Kidney (tissue), 22 donors: ENCODE results near the gene PARP15. TPM values are rescaled to one million over a fixed set of nuclear protein-coding genes. Genes with fewer than 3 reads are reported as not detected.
A peak's percentile ranks its signal among the peaks of the same experiment; 100 is the strongest.

Source experiments
- DNase-seq, 5 donors: peaks; one replicate each; pipeline ENCODE4 v3.0.0-alpha.2; 2013 to 2020
- FAIRE-seq: peaks from 2 replicates; lab custom pipeline; 2012; peaks lifted over from hg19 to GRCh38; lab: Jason Lieb, UNC
- H3K27ac ChIP-seq, 2 donors: one replicate each; pipeline ENCODE4 v1.7.0; 2013; ENCODE audit warnings: low read depth in 2 of 2, low read length in 2 of 2, inconsistent platforms in 1 of 2
- H3K27me3 ChIP-seq: one replicate; pipeline ENCODE4 v1.7.1; 2013; ENCODE audit warnings: low read length, inconsistent platforms; ENCODE audit not compliant: control insufficient read depth, insufficient read depth
- H3K36me3 ChIP-seq, 3 donors: one replicate each; pipeline versions ENCODE4 v1.7.0 to v1.7.1; 2013; ENCODE audit warnings: low read length in 3 of 3, control low read depth in 1 of 3, inconsistent platforms in 1 of 3; ENCODE audit not compliant: insufficient read depth in 3 of 3, control insufficient read depth in 2 of 3
- H3K4me1 ChIP-seq, 3 donors: one replicate each; pipeline versions ENCODE4 v1.7.0 to v1.7.1; 2013; ENCODE audit warnings: low read length in 3 of 3, inconsistent platforms in 1 of 3, low read depth in 1 of 3; ENCODE audit not compliant: control insufficient read depth in 2 of 3, insufficient read depth in 2 of 3
- H3K4me3 ChIP-seq, 3 donors: one replicate each; pipeline versions ENCODE4 v1.7.0 to v1.8.1; 2013; ENCODE audit warnings: low read length in 3 of 3, control low read depth in 1 of 3, inconsistent platforms in 1 of 3
- H3K9ac ChIP-seq, 3 donors: one replicate each; pipeline versions ENCODE4 v1.7.0 to v1.7.1; 2013; ENCODE audit warnings: low read length in 3 of 3, control low read depth in 1 of 3, inconsistent platforms in 1 of 3
- H3K9me3 ChIP-seq, 3 donors: one replicate each; pipeline versions ENCODE4 v1.7.0 to v1.7.1; 2013; ENCODE audit warnings: low read length in 3 of 3, control low read depth in 1 of 3, inconsistent platforms in 1 of 3; ENCODE audit not compliant: control insufficient read depth in 2 of 3, insufficient read depth in 1 of 3
- CTCF ChIP-seq: IDR thresholded peaks from 3 replicates; pipeline ENCODE4 v1.5.1; 2012; ENCODE audit warnings: mild to moderate bottlenecking, moderate library complexity, borderline replicate concordance; ENCODE audit not compliant: insufficient read depth; ENCODE audit errors: extremely low read depth
- intact Hi-C: fragments of 100-400 bp; cut with DNase I; formaldehyde crosslinking; loops from one replicate; pipeline ENCODE4 v1.11.1; 2022
- long read RNA-seq, 10 donors: library from polyadenylated mRNA in 1 of 10; unstranded in 1 of 10; transcript quantifications; one replicate each; pipeline ENCODE4 v2.0.0 and lab custom pipeline, GENCODE V29; 2021 to 2026
- polyA plus RNA-seq: library from polyadenylated mRNA; stranded (reverse); fragments of 350-450 nt; fragmentation: Illumina TruSeq; extraction: RNeasy Lipid Tissue Mini Kit (QIAGEN cat#74804); gene quantifications from one replicate; pipeline ENCODE4 v1.2.3, GENCODE V29; 2014; ENCODE audit warnings: low read depth, low replicate concordance; ENCODE audit not compliant: insufficient read depth
- total RNA-seq: library from RNA; stranded (reverse); fragmentation: NEBNext Ultra II Directional; extraction: Animal tissue kit (Norgen Biotek cat#: 25700); gene quantifications from one replicate; pipeline ENCODE4 v1.2.1, GENCODE V29; 2021
- donor health status: control.
- donor health status: control.
- donor health status: control.
- donor health status: control.
- donor health status: control.
- donor health status: DM: yes; HTN: yes; CAD: no.
- donor health status: Normal renal cell carcinoma (clear cell type).

PARP15 gene
- total RNA-seq (4.9 TPM), polyA plus RNA-seq (not detected)
- long read RNA-seq, donor 1, result 0 reads
- long read RNA-seq, donor 2, result 0 reads
- long read RNA-seq, donor 3, result 0 reads
- long read RNA-seq, donor 4, result 0 reads
- long read RNA-seq, donor 5, result 0 reads
- long read RNA-seq, donor 6, result 0 reads
- long read RNA-seq, donor 7, result 0 reads
- long read RNA-seq, donor 8, result 0 reads
- long read RNA-seq, donor 9, result 0 reads
- long read RNA-seq, donor 10, result 0 reads

- peak in 4 of 5 donors; percentile 11 to 72 (median 38) for DNase-seq
- Histone ChIP-seq H3K4me1 (no peaks in the 10 kb centered on the region), H3K27me3 (no peaks in the 10 kb centered on the region), H3K9ac (peak within 1 kb of the TSS in 1 of 3 donors; percentile 41), H3K9me3 (peaks cover 0 to 11% (median 2%) of the 10 kb centered on the region in 3 donors), H3K4me3 (peak within 1 kb of the TSS in 2 of 3 donors; percentile 37 to 53), H3K36me3 (no peaks in the 10 kb centered on the region), H3K27ac (no peak within 1 kb of the TSS)
- intact Hi-C loops, result no loop called here
- FAIRE-seq, result no peak
- TF ChIP-seq CTCF, result no peak
Observed at GRCh38 chr3:122577409-122578031, at the start of gene PARP15. PARP15 (plus strand) TSS chr3:122577650; CDS start chr3:122577668, 18 bp downstream.

DNA sequence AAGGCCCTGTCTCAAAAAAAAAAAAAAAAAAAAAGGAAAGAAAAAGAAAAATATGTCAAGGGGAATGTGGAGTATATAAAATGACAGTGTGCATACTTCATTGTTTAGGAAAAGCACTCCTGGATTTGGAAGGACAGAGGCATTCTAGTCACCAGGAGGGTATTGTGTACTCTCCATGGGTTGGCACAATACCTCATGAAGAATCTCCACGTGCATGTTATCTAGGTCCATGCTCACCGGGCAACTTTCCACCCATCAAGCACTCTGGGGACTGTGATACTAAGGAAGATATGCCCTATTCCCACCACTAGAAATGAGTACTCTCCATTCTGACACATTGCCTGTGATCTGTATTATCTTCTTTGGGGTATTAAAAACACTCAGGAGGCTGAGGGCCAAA is 47.3 kb upstream of the PARP15 start:
- DNase-seq, result no peak
- H3K4me1 ChIP-seq, result no peaks in the 10 kb centered on the region
- no peak overlapping the region for H3K4me3 ChIP-seq
- no peak overlapping the region for H3K27ac ChIP-seq
- no peak overlapping the region for H3K9ac ChIP-seq
- TF ChIP-seq CTCF, result no peak
- H3K9me3 ChIP-seq, result no peaks in the 10 kb centered on the region
- no peaks in the 10 kb centered on the region for H3K27me3 ChIP-seq
- FAIRE-seq, result no peak
- intact Hi-C loops, result no loop called here
- H3K36me3 ChIP-seq, result peaks cover 0 to 26% (median 19%) of the 10 kb centered on the region in 3 donors

- Histone ChIP-seq H3K27ac (no peak overlapping the region), H3K9ac (no peak overlapping the region), H3K36me3 (peaks cover 0 to 29% (median 26%) of the 10 kb centered on the region in 3 donors), H3K4me1 (no peaks in the 10 kb centered on the region), H3K27me3 (no peaks in the 10 kb centered on the region), H3K4me3 (no peak overlapping the region), H3K9me3 (no peaks in the 10 kb centered on the region)
- intact Hi-C loops, result no loop called here
- TF ChIP-seq CTCF, result no peak
- DNase-seq (no peak), FAIRE-seq (no peak)
Observed at GRCh38 chr3:122533480-122533879, 44.0 kb upstream of the PARP15 start.
